H1 (cell line): ENCODE measurements around the gene NUP98. TPM values are rescaled to one million over a fixed set of nuclear protein-coding genes. Genes with fewer than 3 reads are reported as not detected.

Experiments
- CHD2 ChIP-seq: IDR thresholded peaks from 2 replicates; pipeline ENCODE4 v1.6.1; 2012; ENCODE audit warnings: low read length, improper control_type of control experiment
- HDAC2 ChIP-seq, 2 experiments: fragments of 300-600 bp in 1 of 2; sonication (generic) in 1 of 2; IDR thresholded peaks; 2 replicates each; pipeline ENCODE4 v1.6.1; 2011 to 2012; ENCODE audit warnings: low read depth in 2 of 2, low read length in 2 of 2, mild to moderate bottlenecking in 2 of 2, moderate library complexity in 2 of 2, borderline replicate concordance in 1 of 2, inconsistent platforms in 1 of 2
- HDAC6 ChIP-seq: IDR thresholded peaks from one replicate; pipeline ENCODE4 v1.7.1; 2012; ENCODE audit warnings: low read depth, mild to moderate bottlenecking, inconsistent platforms, low read length, moderate library complexity
- JUN ChIP-seq: IDR thresholded peaks from 2 replicates; pipeline ENCODE4 v1.6.1; 2011; ENCODE audit warnings: low read depth, mild to moderate bottlenecking, improper control_type of control experiment, low read length
- KDM1A ChIP-seq: fragments of 200-600, 300-600 bp; sonication (generic); IDR thresholded peaks from 2 replicates; pipeline ENCODE4 v1.7.1; 2016; ENCODE audit warnings: mild to moderate bottlenecking, low read length, borderline replicate concordance
- polyA plus RNA-seq, 7 experiments: library from polyadenylated mRNA; depleted of rRNA in 3 of 7; stranded (reverse) in 5 of 7; unstranded in 2 of 7; fragments of >200 nt in 5 of 7; fragments of 200-250 nt in 2 of 7; gene quantifications; 1 replicate in 5 of 7; 2 replicates in 1 of 7; 4 replicates in 1 of 7; pipeline versions ENCODE4 v1.2.1 to v1.2.3, GENCODE V29; 2011 to 2013; ENCODE audit warnings: missing spikeins in 2 of 7, mixed read lengths in 2 of 7
- total RNA-seq: library from RNA; stranded (reverse); fragmentation: NEBNext Ultra II Directional; extraction: Animal tissue kit (Norgen Biotek cat#: 25700); gene quantifications from 2 replicates; pipeline ENCODE4 v1.2.1, GENCODE V29; 2021
- TF ChIP-seq, protein P1 (sequence below): IDR thresholded peaks from 2 replicates; pipeline ENCODE4 v1.6.1; 2011; ENCODE audit warnings: low read length, improper control_type of control experiment

Gene NUP98
- total and polyA plus RNA-seq, 2 of the 8 experiments (the other 6 are each of a cell fraction or from before 2014, with no cell fraction given): 98.6 to 261 TPM

- TF ChIP-seq, protein P1, sequence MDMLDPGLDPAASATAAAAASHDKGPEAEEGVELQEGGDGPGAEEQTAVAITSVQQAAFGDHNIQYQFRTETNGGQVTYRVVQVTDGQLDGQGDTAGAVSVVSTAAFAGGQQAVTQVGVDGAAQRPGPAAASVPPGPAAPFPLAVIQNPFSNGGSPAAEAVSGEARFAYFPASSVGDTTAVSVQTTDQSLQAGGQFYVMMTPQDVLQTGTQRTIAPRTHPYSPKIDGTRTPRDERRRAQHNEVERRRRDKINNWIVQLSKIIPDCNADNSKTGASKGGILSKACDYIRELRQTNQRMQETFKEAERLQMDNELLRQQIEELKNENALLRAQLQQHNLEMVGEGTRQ: no peak
- TF ChIP-seq JUN: no peak
- no peak for TF ChIP-seq HDAC2 (IDR thresholded peaks at IDR 0.05; ENCODE audit: borderline replicate concordance in 1 of 2, low read depth in 2 of 2, low read length in 2 of 2)
- no peak for TF ChIP-seq HDAC6
- no peak for TF ChIP-seq CHD2
- TF ChIP-seq KDM1A: no peak
Measured at GRCh38 chr11:3707176-3707575, 90.2 kb downstream of the NUP98 start (continued).
